ENCODE measurements around the gene GOLT1A. TPM values are rescaled to one million over a fixed set of nuclear protein-coding genes. Genes with fewer than 3 reads are reported as not detected.

Gene GOLT1A
- total and polyA plus RNA-seq, 7 donors, result 0.30 to 7.1 (median 0.37) TPM; not detected in 4

GRCh38 chr1:204222006-204222763 is 8.4 kb upstream of the GOLT1A start:
- no peak for ATAC-seq
- Histone ChIP-seq H3K9me3 (no peaks in the 10 kb centered on the region), H3K4me1 (no peaks in the 10 kb centered on the region), H3K27ac (no peak overlapping the region), H3K27me3 (ENCODE audit: insufficient read depth in 3 of 3, low read length in 2 of 3) (peaks cover 0 to 6% (median 0%) of the 10 kb centered on the region in 3 donors), H3K4me3 (no peak overlapping the region), H3K36me3 (ENCODE audit: insufficient read depth in 1 of 2, low read depth in 1 of 2) (no peaks in the 10 kb centered on the region)
- TF ChIP-seq CTCF (IDR thresholded peaks at IDR 0.05), result no peak
- intact Hi-C loops (cut with DNase I), result no loop called here
- DNase-seq, result no peak
- WGBS, 3 donors, result 77 to 86% (median 81%) methylated on average over 7 to 8 of the region's 8 CpGs

- no peaks in the 10 kb centered on the region for H3K9me3 ChIP-seq
These were observed 7.5 kb upstream of the GOLT1A start for GRCh38 chr1:204221271-204221670.

GRCh38 chr1:204219971-204220616 is 6.3 kb upstream of the GOLT1A start:
- intact Hi-C loops (cut with DNase I), result loop anchor here in 1 of 2 donors (1.0 kb wide), 1 partner anchor 138 kb away; no protein-coding TSS in a partner anchor
- no peaks in the 10 kb centered on the region for H3K4me1 ChIP-seq
- peaks cover 0 to 22% (median 0%) of the 10 kb centered on the region in 3 donors for H3K27me3 ChIP-seq (ENCODE audit: insufficient read depth in 3 of 3, low read length in 2 of 3)
- no peaks in the 10 kb centered on the region for H3K36me3 ChIP-seq (ENCODE audit: insufficient read depth in 1 of 2, low read depth in 1 of 2)
- H3K9me3 ChIP-seq, result no peaks in the 10 kb centered on the region
- ATAC-seq, result no peak
- no peak overlapping the region for H3K4me3 ChIP-seq
- no peak overlapping the region for H3K27ac ChIP-seq
- no peak for DNase-seq
- 76 to 83% (median 78%) methylated on average over 10 of the region's 10 CpGs for WGBS, 3 donors
- no peak for TF ChIP-seq CTCF (IDR thresholded peaks at IDR 0.05)

More at GRCh38 chr1:204221271-204221670, 7.5 kb upstream of the GOLT1A start:
- no peaks in the 10 kb centered on the region for H3K36me3 ChIP-seq (ENCODE audit: insufficient read depth in 1 of 2, low read depth in 1 of 2)
- peaks cover 0 to 15% (median 0%) of the 10 kb centered on the region in 3 donors for H3K27me3 ChIP-seq (ENCODE audit: insufficient read depth in 3 of 3, low read length in 2 of 3)
- DNase-seq (no peak), ATAC-seq (no peak)
- no peak overlapping the region for H3K27ac ChIP-seq
- no peak for TF ChIP-seq CTCF (IDR thresholded peaks at IDR 0.05)
- intact Hi-C loops (cut with DNase I), result no loop called here
- 85 to 93% (median 88%) methylated on average over 11 of the region's 11 CpGs for WGBS, 3 donors
- no peaks in the 10 kb centered on the region for H3K4me1 ChIP-seq
- H3K4me3 ChIP-seq, result no peak overlapping the region

- intact Hi-C loops (cut with DNase I), result no loop called here
- 60 to 72% (median 65%) methylated on average over 2 of the region's 2 CpGs for WGBS, 3 donors
These were observed 4.8 kb upstream of the GOLT1A start for GRCh38 chr1:204218552-204218951.

More at GRCh38 chr1:204218552-204218951, 4.8 kb upstream of the GOLT1A start:
- ATAC-seq (no peak), DNase-seq (no peak)
- no peaks in the 10 kb centered on the region for H3K9me3 ChIP-seq
- TF ChIP-seq CTCF (IDR thresholded peaks at IDR 0.05), result no peak
- H3K4me1 ChIP-seq, result no peaks in the 10 kb centered on the region
- H3K27me3 ChIP-seq (ENCODE audit: insufficient read depth in 3 of 3, low read length in 2 of 3), result peaks cover 0 to 34% (median 0%) of the 10 kb centered on the region in 3 donors
- no peak overlapping the region for H3K27ac ChIP-seq
- H3K4me3 ChIP-seq, result no peak overlapping the region
- H3K36me3 ChIP-seq (ENCODE audit: insufficient read depth in 1 of 2, low read depth in 1 of 2), result no peaks in the 10 kb centered on the region

Measured in psoas muscle (tissue), 8 donors.